Lower leg skin (tissue), 3 donors: Measurements from ENCODE around the gene ABCA7.

Experiments used
- POLR2A ChIP-seq, 2 donors: fragments of 450-650 bp; IDR thresholded peaks; one replicate each; pipeline ENCODE4 v1.6.1; 2016 to 2017; ENCODE audit warnings: antibody characterized with exemption in 2 of 2, mild to moderate bottlenecking in 1 of 2, moderate library complexity in 1 of 2
- TF ChIP-seq, protein P1 (sequence below), 3 donors: fragments of 450-650 bp; IDR thresholded peaks; one replicate each; pipeline ENCODE4 v1.5.1; 2016; ENCODE audit warnings: antibody characterized with exemption in 3 of 3, mild to moderate bottlenecking in 3 of 3, moderate library complexity in 2 of 3

DNA sequence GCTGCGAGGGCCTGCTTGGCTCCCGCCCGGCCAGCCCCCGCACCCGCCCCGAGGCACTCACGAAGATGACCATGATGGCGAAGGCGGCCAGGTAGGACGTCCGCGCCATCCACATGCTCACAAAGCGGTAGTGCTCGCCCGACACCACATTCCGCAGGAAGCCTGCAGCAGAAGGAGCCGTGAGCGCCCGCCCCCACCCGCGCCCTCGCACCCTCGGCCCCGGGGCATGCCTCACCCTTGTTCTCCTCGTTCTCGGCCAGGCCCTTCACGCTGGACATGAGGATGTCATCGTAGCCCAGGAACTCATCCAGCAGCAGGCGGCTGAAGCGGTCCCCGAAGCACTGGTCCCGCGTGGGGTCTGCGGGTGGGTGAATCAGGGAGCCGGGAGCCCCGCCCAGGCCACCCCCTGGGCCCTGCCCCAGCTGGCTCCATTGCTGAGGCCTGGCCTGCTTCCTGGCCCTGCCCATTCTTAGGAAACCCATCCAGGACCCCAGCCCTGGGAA is 28.0 kb upstream of the ABCA7 start:
- TF ChIP-seq, protein P1, sequence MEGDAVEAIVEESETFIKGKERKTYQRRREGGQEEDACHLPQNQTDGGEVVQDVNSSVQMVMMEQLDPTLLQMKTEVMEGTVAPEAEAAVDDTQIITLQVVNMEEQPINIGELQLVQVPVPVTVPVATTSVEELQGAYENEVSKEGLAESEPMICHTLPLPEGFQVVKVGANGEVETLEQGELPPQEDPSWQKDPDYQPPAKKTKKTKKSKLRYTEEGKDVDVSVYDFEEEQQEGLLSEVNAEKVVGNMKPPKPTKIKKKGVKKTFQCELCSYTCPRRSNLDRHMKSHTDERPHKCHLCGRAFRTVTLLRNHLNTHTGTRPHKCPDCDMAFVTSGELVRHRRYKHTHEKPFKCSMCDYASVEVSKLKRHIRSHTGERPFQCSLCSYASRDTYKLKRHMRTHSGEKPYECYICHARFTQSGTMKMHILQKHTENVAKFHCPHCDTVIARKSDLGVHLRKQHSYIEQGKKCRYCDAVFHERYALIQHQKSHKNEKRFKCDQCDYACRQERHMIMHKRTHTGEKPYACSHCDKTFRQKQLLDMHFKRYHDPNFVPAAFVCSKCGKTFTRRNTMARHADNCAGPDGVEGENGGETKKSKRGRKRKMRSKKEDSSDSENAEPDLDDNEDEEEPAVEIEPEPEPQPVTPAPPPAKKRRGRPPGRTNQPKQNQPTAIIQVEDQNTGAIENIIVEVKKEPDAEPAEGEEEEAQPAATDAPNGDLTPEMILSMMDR (IDR thresholded peaks at IDR 0.05), result no peak
- TF ChIP-seq POLR2A (IDR thresholded peaks at IDR 0.05), result no peak
